Measurements from ENCODE around the gene TXNDC2. TPM values are rescaled to one million over a fixed set of nuclear protein-coding genes. Genes with fewer than 3 reads are reported as not detected.

Gene TXNDC2
- total and polyA plus RNA-seq, 9 of the 15 experiments (the other 6 are each of a cell fraction or from before 2014, with no cell fraction given) = 1.2 to 4.9 (median 2.3) TPM

- TF ChIP-seq, protein P1, sequence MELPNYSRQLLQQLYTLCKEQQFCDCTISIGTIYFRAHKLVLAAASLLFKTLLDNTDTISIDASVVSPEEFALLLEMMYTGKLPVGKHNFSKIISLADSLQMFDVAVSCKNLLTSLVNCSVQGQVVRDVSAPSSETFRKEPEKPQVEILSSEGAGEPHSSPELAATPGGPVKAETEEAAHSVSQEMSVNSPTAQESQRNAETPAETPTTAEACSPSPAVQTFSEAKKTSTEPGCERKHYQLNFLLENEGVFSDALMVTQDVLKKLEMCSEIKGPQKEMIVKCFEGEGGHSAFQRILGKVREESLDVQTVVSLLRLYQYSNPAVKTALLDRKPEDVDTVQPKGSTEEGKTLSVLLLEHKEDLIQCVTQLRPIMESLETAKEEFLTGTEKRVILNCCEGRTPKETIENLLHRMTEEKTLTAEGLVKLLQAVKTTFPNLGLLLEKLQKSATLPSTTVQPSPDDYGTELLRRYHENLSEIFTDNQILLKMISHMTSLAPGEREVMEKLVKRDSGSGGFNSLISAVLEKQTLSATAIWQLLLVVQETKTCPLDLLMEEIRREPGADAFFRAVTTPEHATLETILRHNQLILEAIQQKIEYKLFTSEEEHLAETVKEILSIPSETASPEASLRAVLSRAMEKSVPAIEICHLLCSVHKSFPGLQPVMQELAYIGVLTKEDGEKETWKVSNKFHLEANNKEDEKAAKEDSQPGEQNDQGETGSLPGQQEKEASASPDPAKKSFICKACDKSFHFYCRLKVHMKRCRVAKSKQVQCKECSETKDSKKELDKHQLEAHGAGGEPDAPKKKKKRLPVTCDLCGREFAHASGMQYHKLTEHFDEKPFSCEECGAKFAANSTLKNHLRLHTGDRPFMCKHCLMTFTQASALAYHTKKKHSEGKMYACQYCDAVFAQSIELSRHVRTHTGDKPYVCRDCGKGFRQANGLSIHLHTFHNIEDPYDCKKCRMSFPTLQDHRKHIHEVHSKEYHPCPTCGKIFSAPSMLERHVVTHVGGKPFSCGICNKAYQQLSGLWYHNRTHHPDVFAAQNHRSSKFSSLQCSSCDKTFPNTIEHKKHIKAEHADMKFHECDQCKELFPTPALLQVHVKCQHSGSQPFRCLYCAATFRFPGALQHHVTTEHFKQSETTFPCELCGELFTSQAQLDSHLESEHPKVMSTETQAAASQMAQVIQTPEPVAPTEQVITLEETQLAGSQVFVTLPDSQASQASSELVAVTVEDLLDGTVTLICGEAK (IDR thresholded peaks at IDR 0.05) = no peak
- TF ChIP-seq, protein P1 (CRISPR knock-in tag; IDR thresholded peaks at IDR 0.05) = no peak
- TF ChIP-seq EGR1 (conservative IDR thresholded peaks at IDR 0.05) = no peak
- TF ChIP-seq ZNF561 (CRISPR knock-in tag; conservative IDR thresholded peaks at IDR 0.05) = no peak
- TF ChIP-seq ZNF184 (CRISPR knock-in tag; IDR thresholded peaks at IDR 0.05) = no peak
- TF ChIP-seq CHCHD3 (CRISPR knock-in tag; IDR thresholded peaks at IDR 0.05) = no peak
- no peak for TF ChIP-seq GABPA (tag; conservative IDR thresholded peaks at IDR 0.05; ENCODE audit: low read depth)
- peak; percentile 44; the same call in 1 of the 2 replicates for TF ChIP-seq POLR2AphosphoS5 (IDR thresholded peaks at IDR 0.05; ENCODE audit: control insufficient read depth, insufficient read depth, low read depth, low read length)
- TF ChIP-seq TFAP4 (CRISPR knock-in tag; IDR thresholded peaks at IDR 0.05; ENCODE audit: borderline replicate concordance) = peak; percentile 72
- peak; percentile 36; the same call in 1 of the 2 replicates for TF ChIP-seq CREB1 (IDR thresholded peaks at IDR 0.05)
- no peak for TF ChIP-seq CREB1 (CRISPR knock-in tag; IDR thresholded peaks at IDR 0.05)
- no peak for TF ChIP-seq KDM5B (IDR thresholded peaks at IDR 0.05; ENCODE audit: insufficient replicate concordance, low read depth, low read length)
- 0 out of 2 replicates have a peak, but pooled peaks have one; percentile 14 for TF ChIP-seq TEAD2 (tag; IDR thresholded peaks at IDR 0.05)
- TF ChIP-seq RBM39 (optimal IDR thresholded peaks at IDR 0.05; ENCODE audit: low read depth, low read length) = no peak
- no peak for TF ChIP-seq PPARD (CRISPR knock-in tag; IDR thresholded peaks at IDR 0.05)
- peak; percentile 85 for TF ChIP-seq DPF2 (IDR thresholded peaks at IDR 0.05)
- TF ChIP-seq ZNF143 (CRISPR knock-in tag; IDR thresholded peaks at IDR 0.05) = no peak
- no peak for TF ChIP-seq U2AF2 (optimal IDR thresholded peaks at IDR 0.05; ENCODE audit: low read depth, low read length)
- TF ChIP-seq RNF2 (IDR thresholded peaks at IDR 0.05) = no peak
- no peak for TF ChIP-seq IRF2 (CRISPR knock-in tag; IDR thresholded peaks at IDR 0.05)
These were observed at the start of gene TXNDC2 (continued) for GRCh38 chr18:9885170-9886004.

Measured in K562 (cell line).